ENCODE data around the gene BABAM2. TPM values are rescaled to one million over a fixed set of nuclear protein-coding genes. Genes with fewer than 3 reads are reported as not detected.

Gene BABAM2
- total and polyA plus RNA-seq, 7 donors: 22.9 to 52.3 (median 25.2) TPM

DNA sequence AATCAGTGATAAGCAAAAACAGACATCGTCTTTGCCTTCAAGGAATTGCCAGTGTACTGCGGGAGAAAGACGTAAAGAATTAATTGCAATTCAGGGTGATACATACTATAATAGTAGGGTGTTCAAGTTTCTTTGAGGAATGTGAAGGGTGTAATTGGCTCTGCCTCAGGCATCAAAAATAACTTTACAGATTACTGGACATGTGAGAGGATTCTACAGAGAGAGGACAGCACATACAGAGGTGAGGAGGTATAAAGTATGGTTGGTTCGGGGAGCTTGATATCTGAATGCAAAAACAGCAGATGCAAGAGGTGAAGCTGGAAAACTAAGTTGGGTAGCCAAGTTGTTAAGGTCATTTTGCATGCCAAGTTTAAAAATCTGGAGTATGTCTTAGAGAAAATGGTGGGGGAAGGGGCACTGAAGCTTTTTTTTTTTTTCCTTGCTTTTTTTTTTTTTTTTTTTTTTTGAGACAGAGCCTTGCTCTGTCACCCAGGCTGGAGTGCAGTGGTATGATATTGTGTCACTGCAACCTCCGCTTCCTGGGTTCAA lies 274.6 kb downstream of the BABAM2 start:
- peak overlapping the region in 3 of 4 donors; percentile 71 to 86 (median 82) for H3K27ac ChIP-seq
- TF ChIP-seq EP300 (IDR thresholded peaks at IDR 0.05) (peak in 1 of 4 donors; percentile 14), POLR2A (IDR thresholded peaks at IDR 0.05) (no peak), POLR2AphosphoS5 (IDR thresholded peaks at IDR 0.05) (peak in 3 of 4 donors; percentile 27 to 66 (median 65))
- TF ChIP-seq, protein P1, sequence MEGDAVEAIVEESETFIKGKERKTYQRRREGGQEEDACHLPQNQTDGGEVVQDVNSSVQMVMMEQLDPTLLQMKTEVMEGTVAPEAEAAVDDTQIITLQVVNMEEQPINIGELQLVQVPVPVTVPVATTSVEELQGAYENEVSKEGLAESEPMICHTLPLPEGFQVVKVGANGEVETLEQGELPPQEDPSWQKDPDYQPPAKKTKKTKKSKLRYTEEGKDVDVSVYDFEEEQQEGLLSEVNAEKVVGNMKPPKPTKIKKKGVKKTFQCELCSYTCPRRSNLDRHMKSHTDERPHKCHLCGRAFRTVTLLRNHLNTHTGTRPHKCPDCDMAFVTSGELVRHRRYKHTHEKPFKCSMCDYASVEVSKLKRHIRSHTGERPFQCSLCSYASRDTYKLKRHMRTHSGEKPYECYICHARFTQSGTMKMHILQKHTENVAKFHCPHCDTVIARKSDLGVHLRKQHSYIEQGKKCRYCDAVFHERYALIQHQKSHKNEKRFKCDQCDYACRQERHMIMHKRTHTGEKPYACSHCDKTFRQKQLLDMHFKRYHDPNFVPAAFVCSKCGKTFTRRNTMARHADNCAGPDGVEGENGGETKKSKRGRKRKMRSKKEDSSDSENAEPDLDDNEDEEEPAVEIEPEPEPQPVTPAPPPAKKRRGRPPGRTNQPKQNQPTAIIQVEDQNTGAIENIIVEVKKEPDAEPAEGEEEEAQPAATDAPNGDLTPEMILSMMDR (IDR thresholded peaks at IDR 0.05): no peak
- no peak overlapping the region for H3K4me3 ChIP-seq
- H3K36me3 ChIP-seq: no peaks in the 10 kb centered on the region
- H3K9me3 ChIP-seq: no peaks in the 10 kb centered on the region
- H3K27me3 ChIP-seq: no peaks in the 10 kb centered on the region
- no peak for DNase-seq
- WGBS, 2 donors: 95 to 96% methylated on average over 5 of the region's 5 CpGs
- peaks cover 0 to 43% (median 39%) of the 10 kb centered on the region in 4 donors for H3K4me1 ChIP-seq
- intact Hi-C loops (cut with DNase I): loop anchor here (2.0 to 10.0 kb wide), 2 partner anchors 234 to 390 kb away; partner anchors contain the start of gene MRPL33

DNA sequence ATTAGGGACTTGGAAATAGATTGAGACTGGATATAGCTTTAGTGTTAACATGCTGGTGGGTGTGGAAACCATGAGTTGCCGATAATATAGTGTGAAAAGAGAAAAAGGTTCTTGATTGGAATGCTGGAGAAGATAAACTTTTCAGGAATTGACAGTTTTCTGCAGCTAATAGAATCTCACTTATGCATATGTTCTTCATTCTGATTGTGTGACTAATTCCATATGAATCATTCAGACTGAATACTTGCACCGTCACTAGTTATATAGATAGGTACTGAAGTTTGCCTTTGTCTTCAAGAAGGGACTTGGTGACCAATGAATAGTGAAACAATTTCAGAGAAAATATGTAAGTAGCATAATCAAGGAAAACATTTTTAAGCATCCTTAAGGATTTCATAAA lies 276.4 kb downstream of the BABAM2 start:
- no peaks in the 10 kb centered on the region for H3K9me3 ChIP-seq
- no peaks in the 10 kb centered on the region for H3K27me3 ChIP-seq
- H3K4me1 ChIP-seq: peaks cover 0 to 37% (median 28%) of the 10 kb centered on the region in 4 donors
- intact Hi-C loops (cut with DNase I): loop anchor here (10.0 kb wide), 1 partner anchor 392 kb away; the partner anchor contains the start of gene MRPL33
- H3K27ac ChIP-seq: no peak overlapping the region
- WGBS, 2 donors: 96 to 97% methylated on average over 2 of the region's 2 CpGs
- no peaks in the 10 kb centered on the region for H3K36me3 ChIP-seq
- TF ChIP-seq POLR2A (IDR thresholded peaks at IDR 0.05) (no peak), EP300 (IDR thresholded peaks at IDR 0.05) (no peak), POLR2AphosphoS5 (IDR thresholded peaks at IDR 0.05) (no peak)
- TF ChIP-seq, protein P1 (IDR thresholded peaks at IDR 0.05): no peak
- DNase-seq: no peak
- H3K4me3 ChIP-seq: no peak overlapping the region

DNA sequence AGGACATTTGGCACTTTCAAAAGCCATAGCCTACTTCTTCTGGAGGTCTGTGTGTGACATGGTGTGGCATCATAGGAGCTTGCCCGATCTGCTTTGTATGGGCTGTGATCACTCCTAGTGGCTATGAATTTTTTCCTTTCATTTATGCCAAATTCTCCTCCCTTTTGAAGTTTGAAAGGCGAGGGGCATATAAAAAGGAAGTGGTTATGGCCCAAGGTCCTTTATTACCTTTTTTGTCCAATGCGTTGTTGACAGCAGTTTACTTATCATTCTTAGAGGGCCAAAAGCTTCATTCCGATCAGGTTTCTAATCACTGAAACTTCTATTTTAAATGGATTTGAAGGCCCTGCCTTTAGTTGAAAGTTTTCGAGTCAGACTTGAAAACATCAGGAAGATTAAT lies 277.8 kb downstream of the BABAM2 start:
- Histone ChIP-seq H3K27ac (no peak overlapping the region), H3K4me1 (peaks cover 0 to 23% (median 20%) of the 10 kb centered on the region in 4 donors), H3K27me3 (no peaks in the 10 kb centered on the region), H3K36me3 (no peaks in the 10 kb centered on the region), H3K9me3 (no peaks in the 10 kb centered on the region), H3K4me3 (no peak overlapping the region)
- WGBS, 2 donors: 78 to 90% methylated on average over 5 of the region's 5 CpGs
- no peak for DNase-seq
- intact Hi-C loops (cut with DNase I): loop anchor here (10.0 kb wide), 1 partner anchor 394 kb away; the partner anchor contains the start of gene MRPL33
- TF ChIP-seq EP300 (IDR thresholded peaks at IDR 0.05) (no peak), POLR2A (IDR thresholded peaks at IDR 0.05) (no peak), POLR2AphosphoS5 (IDR thresholded peaks at IDR 0.05) (no peak)
- TF ChIP-seq, protein P1 (IDR thresholded peaks at IDR 0.05): no peak

DNA sequence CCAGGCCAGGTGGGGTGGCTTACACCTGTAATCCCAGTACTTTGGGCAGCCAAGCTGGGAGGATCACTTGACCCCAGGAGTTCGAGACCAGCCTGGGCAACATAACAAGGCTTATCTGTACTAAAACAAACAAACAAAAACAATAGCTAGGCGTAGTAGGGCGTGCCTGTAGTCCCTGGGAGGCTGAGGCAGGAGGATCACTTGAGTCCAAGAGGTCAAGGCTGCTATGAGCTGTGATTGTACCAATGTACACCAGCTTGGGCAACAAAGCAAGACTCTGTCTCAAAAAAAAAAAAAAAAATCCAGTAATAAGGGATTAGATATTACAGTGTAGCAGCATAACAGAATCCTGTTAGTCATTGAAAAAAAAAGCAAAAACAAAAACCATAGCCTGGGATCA lies 279.0 kb downstream of the BABAM2 start:
- H3K4me1 ChIP-seq: peaks cover 0 to 12% (median 9%) of the 10 kb centered on the region in 4 donors
- WGBS, 2 donors: 32 to 66% methylated on average over 3 of the region's 3 CpGs
- no peak overlapping the region for H3K27ac ChIP-seq
- DNase-seq: no peak
- H3K36me3 ChIP-seq: no peaks in the 10 kb centered on the region
- intact Hi-C loops (cut with DNase I): loop anchor here (10.0 kb wide), 1 partner anchor 395 kb away; the partner anchor contains the start of gene MRPL33
- H3K27me3 ChIP-seq: no peaks in the 10 kb centered on the region
- H3K9me3 ChIP-seq: no peaks in the 10 kb centered on the region
- H3K4me3 ChIP-seq: no peak overlapping the region
- no peak for TF ChIP-seq POLR2AphosphoS5 (IDR thresholded peaks at IDR 0.05)
- TF ChIP-seq POLR2A (IDR thresholded peaks at IDR 0.05): no peak
- TF ChIP-seq EP300 (IDR thresholded peaks at IDR 0.05): no peak
- TF ChIP-seq, protein P1 (IDR thresholded peaks at IDR 0.05): no peak

Data from sigmoid colon (tissue), 7 donors.